ENCODE results near the gene HADH. TPM values are rescaled to one million over a fixed set of nuclear protein-coding genes. Genes with fewer than 3 reads are reported as not detected.

Gene HADH
- total RNA-seq, 1 donor from 2014 or later, result 238 TPM

- H3K36me3 ChIP-seq, result peaks cover 93% of the 10 kb centered on the region
- intact Hi-C loops (cut with micrococcal nuclease), result no loop called here
- TF ChIP-seq CTCF (IDR thresholded peaks at IDR 0.05; ENCODE audit: borderline replicate concordance), result no peak
These were observed 35.1 kb downstream of the HADH start for GRCh38 chr4:108024878-108025165.

DNA sequence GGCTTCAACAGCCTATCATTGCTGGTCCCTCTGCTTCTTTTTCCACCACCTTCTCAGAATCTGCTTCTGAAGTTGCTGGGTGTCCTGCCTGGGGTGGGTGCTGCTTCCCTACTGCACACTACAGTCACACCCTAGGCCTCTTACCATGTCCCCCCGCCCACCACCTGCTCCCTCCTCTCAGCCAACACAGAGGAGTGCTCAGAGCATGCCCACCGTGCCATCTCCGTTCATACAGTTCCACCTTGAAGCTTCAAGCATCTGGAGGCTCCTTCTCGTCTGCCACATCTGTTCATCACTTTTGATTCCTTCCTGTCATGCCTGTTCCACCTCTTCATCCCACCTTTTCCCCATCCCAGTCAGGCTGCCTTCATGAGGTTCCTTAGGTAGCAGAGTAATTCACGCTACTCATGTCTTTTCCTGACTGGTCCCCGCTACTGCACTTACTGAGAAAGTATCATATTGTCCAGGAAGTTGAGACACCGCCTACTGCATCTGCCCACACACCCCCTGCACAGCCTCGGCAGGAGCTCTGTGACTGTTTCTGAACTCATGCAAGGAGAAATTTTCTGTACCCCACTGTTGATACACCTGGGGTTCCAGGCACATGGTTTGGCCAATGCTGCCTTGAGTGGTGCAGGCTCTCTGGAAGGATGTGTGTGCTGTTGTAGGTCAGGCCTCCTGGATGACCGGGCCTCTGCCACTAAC, 39.5 kb downstream of the HADH start:
- no peaks in the 10 kb centered on the region for H3K9me3 ChIP-seq (replicated peaks)
- peaks cover 87% of the 10 kb centered on the region for H3K36me3 ChIP-seq

More at GRCh38 chr4:108024878-108025165, 35.1 kb downstream of the HADH start:
- Histone ChIP-seq H3K4me3 (no peak overlapping the region), H3K27me3 (ENCODE audit: low read depth) (no peaks in the 10 kb centered on the region), H3K4me1 (no peaks in the 10 kb centered on the region), H3K9me3 (replicated peaks) (no peaks in the 10 kb centered on the region), H3K27ac (replicated peaks) (no peak overlapping the region)
- no peak for DNase-seq

GRCh38 chr4:108029731-108030130, 40.0 kb downstream of the HADH start:
- no peak for TF ChIP-seq CTCF (IDR thresholded peaks at IDR 0.05; ENCODE audit: borderline replicate concordance)
- Histone ChIP-seq H3K27me3 (ENCODE audit: low read depth) (no peaks in the 10 kb centered on the region), H3K36me3 (peaks cover 87% of the 10 kb centered on the region), H3K4me1 (peaks cover 15% of the 10 kb centered on the region), H3K9me3 (replicated peaks) (no peaks in the 10 kb centered on the region), H3K27ac (replicated peaks) (no peak overlapping the region), H3K4me3 (no peak overlapping the region)
- no peak for DNase-seq
- intact Hi-C loops (cut with micrococcal nuclease), result no loop called here

More for the DNA sequence above, 39.5 kb downstream of the HADH start:
- Histone ChIP-seq H3K27ac (replicated peaks) (no peak overlapping the region), H3K4me1 (peaks cover 14% of the 10 kb centered on the region), H3K27me3 (ENCODE audit: low read depth) (no peaks in the 10 kb centered on the region), H3K4me3 (no peak overlapping the region)
- TF ChIP-seq CTCF (IDR thresholded peaks at IDR 0.05; ENCODE audit: borderline replicate concordance), result no peak
- intact Hi-C loops (cut with micrococcal nuclease), result no loop called here
- DNase-seq, result no peak

DNA sequence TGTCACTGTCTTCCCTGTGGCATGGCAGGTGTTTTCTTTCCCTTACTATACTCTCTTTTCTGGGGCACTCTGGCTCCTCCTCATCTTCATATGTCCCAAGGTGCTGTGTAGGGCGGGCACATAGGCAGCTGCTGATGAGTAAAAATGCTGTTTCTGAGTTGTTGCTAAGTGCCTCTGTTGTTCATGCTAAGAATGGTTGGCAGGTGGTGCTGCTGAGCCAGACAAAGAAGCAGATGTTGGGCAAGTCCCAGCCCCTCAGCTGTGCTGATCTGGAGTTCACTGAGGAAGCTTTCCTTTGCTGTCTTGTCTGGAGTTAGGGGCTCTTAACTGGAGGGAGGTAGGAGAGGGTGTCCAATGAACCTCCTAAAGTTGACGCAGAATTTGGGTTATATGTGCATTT, 40.6 kb downstream of the HADH start:
- Histone ChIP-seq H3K27ac (replicated peaks) (no peak overlapping the region), H3K9me3 (replicated peaks) (no peaks in the 10 kb centered on the region), H3K4me3 (no peak overlapping the region), H3K27me3 (ENCODE audit: low read depth) (no peaks in the 10 kb centered on the region), H3K36me3 (peaks cover 87% of the 10 kb centered on the region), H3K4me1 (peaks cover 15% of the 10 kb centered on the region)
- peak; percentile 44 for TF ChIP-seq CTCF (IDR thresholded peaks at IDR 0.05; ENCODE audit: borderline replicate concordance)
- DNase-seq, result no peak
- intact Hi-C loops (cut with micrococcal nuclease), result no loop called here

DNA sequence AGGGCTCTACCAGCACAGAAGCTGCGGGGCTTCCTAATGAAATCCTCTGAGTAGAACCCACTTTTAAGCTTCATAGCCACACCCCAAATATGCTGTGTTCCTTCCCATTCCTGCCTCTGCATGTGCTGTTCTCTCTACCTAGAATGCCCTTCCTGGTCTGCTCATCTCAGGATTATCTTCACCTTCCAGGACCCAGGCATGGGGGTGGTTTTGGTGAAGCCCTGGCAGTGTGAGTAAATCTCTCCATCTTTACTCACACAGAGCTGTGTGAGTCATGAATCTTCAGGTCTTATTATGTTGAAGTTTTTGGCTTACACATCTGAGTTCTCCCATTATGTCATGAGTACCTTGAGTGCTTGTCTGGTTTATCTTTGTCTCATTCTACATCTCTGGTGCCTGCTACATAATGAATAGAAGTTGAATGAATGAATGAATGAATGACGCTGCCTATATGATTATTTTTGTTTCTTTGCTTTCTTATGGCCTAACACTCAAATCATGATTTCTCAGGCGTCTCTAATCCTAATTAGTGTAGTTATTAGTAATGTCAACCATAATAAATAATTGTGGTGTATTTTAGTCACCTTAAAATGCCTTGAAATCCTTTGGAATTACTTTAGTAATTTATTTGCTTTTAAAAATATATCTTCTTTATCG, 41.9 kb downstream of the HADH start:
- peaks cover 85% of the 10 kb centered on the region for H3K36me3 ChIP-seq
- intact Hi-C loops (cut with micrococcal nuclease), result no loop called here
- H3K4me3 ChIP-seq, result no peak overlapping the region
- peaks cover 15% of the 10 kb centered on the region for H3K4me1 ChIP-seq
- H3K27ac ChIP-seq (replicated peaks), result no peak overlapping the region
- DNase-seq, result no peak
- no peak for TF ChIP-seq CTCF (IDR thresholded peaks at IDR 0.05; ENCODE audit: borderline replicate concordance)
- H3K27me3 ChIP-seq (ENCODE audit: low read depth), result no peaks in the 10 kb centered on the region
- no peaks in the 10 kb centered on the region for H3K9me3 ChIP-seq (replicated peaks)

Data from left ventricle myocardium inferior (tissue), 1 donor.